Kidney epithelial cell (primary cell): ENCODE measurements around the gene ZNF169. TPM values are rescaled to one million over a fixed set of nuclear protein-coding genes. Genes with fewer than 3 reads are reported as not detected.
"Not testable (repeated sequence)": the region's sequence is repeated elsewhere in the genome, so short reads cannot be mapped to it uniquely, and the experiment has no call there.

Source experiments
- DNase-seq: peaks from one replicate; pipeline ENCODE4 v3.0.0-alpha.2; 2010; ENCODE audit warnings: low read depth
- H3K27me3 ChIP-seq: 2 replicates; pipeline ENCODE4 v1.6.0; 2011; ENCODE audit warnings: low read length; ENCODE audit not compliant: control insufficient read depth, insufficient read depth
- H3K36me3 ChIP-seq: 2 replicates; pipeline ENCODE4 v1.5.1; 2011; ENCODE audit warnings: low read length; ENCODE audit not compliant: control insufficient read depth, insufficient read depth
- H3K4me3 ChIP-seq: 2 replicates; pipeline ENCODE4 v1.5.1; 2011; ENCODE audit warnings: low read depth, mild to moderate bottlenecking, control low read depth, low read length
- total RNA-seq: library from RNA; depleted of rRNA; stranded (reverse); fragments of >200 nt; gene quantifications from 2 replicates; pipeline ENCODE4 v1.2.3, GENCODE V29; 2015
- TF ChIP-seq, protein P1 (sequence below): IDR thresholded peaks from 2 replicates; pipeline ENCODE4 v1.5.1; 2011; ENCODE audit warnings: mild to moderate bottlenecking, moderate library complexity, low read length, control low read depth, inconsistent platforms; ENCODE audit not compliant: insufficient read depth, poor library complexity, severe bottlenecking

The ZNF169 gene
- total RNA-seq, 1 donor from 2014 or later, result 4.9 TPM

DNA sequence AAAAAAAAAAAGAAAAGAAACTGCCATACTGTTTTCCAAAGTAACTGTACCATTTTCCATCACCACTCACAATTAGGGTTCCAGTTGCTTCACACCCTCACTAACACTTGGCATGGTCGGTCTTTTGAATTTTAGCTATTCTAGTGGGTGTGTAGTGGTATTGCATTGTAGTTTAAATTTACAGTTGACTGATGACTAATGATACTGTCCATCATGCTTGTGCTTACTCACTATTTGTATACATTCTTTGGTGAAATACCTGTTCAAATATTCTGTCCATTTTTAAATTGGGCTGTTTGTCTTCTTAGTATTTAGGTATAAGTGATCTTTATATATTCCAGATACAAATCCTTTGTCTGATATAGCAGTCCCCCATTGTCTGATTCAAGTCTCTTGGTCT, 36.2 kb upstream of the ZNF169 start:
- no peaks in the 10 kb centered on the region for H3K36me3 ChIP-seq
- TF ChIP-seq, protein P1, sequence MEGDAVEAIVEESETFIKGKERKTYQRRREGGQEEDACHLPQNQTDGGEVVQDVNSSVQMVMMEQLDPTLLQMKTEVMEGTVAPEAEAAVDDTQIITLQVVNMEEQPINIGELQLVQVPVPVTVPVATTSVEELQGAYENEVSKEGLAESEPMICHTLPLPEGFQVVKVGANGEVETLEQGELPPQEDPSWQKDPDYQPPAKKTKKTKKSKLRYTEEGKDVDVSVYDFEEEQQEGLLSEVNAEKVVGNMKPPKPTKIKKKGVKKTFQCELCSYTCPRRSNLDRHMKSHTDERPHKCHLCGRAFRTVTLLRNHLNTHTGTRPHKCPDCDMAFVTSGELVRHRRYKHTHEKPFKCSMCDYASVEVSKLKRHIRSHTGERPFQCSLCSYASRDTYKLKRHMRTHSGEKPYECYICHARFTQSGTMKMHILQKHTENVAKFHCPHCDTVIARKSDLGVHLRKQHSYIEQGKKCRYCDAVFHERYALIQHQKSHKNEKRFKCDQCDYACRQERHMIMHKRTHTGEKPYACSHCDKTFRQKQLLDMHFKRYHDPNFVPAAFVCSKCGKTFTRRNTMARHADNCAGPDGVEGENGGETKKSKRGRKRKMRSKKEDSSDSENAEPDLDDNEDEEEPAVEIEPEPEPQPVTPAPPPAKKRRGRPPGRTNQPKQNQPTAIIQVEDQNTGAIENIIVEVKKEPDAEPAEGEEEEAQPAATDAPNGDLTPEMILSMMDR, result no peak
- no peaks in the 10 kb centered on the region for H3K27me3 ChIP-seq
- H3K4me3 ChIP-seq, result no peak overlapping the region
- DNase-seq, result no peak

DNA sequence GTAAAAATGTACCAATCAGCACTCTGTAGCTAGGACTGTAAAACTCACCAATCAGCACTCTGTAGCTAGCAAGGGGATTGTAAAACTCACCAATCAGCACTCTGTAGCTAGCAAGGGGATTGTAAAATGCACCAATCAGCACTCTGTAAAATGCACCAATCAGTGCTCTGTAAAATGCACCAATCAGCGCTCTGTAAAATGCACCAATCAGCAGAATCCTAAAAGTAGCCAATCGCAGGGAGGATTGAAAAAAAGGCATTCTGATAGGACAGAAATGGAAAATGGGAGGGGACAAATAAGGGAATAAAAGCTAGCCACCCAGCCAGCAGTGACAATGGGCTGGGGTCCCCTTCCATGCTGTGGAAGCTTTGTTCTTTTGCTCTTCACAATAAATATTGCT, 33.7 kb upstream of the ZNF169 start:
- not testable (repeated sequence) for H3K4me3 ChIP-seq, H3K27me3 ChIP-seq, DNase-seq, H3K36me3 ChIP-seq

DNA sequence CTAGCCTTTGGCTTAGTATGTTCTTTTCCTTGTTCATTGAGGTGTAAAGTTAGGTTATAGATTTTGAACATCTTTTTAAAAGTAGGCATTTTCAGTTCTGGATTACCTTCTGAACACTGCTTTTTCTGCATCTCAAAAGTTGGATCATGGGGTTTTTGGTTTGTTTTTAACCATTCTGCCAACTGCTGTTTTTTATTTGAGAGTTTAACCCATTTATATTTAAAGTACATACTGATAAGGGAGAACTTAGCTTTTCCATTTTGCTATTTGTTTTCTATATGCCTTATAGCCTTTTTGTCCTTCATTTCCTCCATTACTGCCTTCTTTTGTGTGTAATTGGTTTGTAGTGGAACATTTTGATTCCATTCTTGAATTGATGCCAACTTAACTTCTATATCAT, 30.5 kb upstream of the ZNF169 start:
- Histone ChIP-seq H3K36me3 (no peaks in the 10 kb centered on the region), H3K4me3 (no peak overlapping the region), H3K27me3 (no peaks in the 10 kb centered on the region)
- no peak for DNase-seq
- TF ChIP-seq, protein P1, result no peak

DNA sequence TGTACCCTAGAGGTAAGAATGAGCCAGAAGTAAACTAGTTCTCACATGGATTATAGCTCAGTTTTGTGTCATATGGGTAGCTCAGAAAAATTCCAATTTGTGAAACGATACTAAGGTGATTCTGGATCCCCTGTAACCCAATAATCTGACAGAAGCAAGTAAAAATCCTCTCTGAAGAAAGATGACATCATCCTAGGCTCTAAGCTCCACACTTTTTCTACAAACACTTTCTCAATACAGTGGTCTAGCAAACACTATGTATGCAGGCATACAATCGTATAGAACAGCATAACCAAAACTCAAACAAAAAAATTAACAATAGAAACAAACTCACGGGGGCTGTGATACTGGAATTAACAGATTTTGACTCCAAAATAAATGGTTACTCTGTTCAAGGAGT, 26.7 kb upstream of the ZNF169 start:
- no peak for DNase-seq
- TF ChIP-seq, protein P1, result no peak
- H3K36me3 ChIP-seq, result no peaks in the 10 kb centered on the region
- no peak overlapping the region for H3K4me3 ChIP-seq
- H3K27me3 ChIP-seq, result no peaks in the 10 kb centered on the region

DNA sequence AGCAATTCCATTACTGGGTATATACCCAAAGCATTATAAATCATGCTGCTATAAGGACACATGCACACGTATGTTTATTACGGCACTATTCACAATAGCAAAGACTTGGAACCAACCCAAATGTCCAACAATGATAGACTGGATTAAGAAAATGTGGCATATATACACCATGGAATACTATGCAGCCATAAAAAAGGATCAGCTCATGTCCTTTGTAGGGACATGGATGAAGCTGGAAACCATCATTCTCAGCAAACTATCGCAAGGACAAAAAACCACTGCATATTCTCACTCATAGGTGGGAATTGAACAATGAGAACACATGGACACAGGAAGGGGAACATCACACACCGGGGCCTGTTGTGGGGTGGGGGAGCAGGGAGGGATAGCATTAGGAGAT, 18.0 kb upstream of the ZNF169 start:
- not testable (repeated sequence) for DNase-seq, H3K4me3 ChIP-seq, H3K27me3 ChIP-seq, H3K36me3 ChIP-seq

DNA sequence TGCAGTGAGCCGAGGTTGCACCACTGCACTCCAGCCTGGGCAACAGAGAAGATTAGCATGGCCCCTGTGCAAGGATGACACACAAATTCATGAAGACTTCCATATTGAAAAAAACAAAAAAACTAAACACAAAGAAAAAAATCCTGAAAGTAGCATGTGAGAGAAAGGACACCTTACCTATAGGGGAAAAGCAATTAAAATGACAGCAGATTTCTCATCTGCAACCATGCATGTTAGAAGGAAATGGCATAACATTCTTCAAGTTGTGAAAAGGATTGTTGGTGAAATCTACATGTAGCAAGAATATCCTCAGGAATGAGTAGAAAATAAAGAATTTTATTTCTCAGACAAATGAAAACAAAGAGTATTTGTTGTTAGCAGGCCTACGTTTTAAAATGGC, 13.4 kb upstream of the ZNF169 start:
- Histone ChIP-seq H3K36me3 (no peaks in the 10 kb centered on the region), H3K4me3 (no peak overlapping the region), H3K27me3 (no peaks in the 10 kb centered on the region)
- TF ChIP-seq, protein P1, result no peak
- no peak for DNase-seq

DNA sequence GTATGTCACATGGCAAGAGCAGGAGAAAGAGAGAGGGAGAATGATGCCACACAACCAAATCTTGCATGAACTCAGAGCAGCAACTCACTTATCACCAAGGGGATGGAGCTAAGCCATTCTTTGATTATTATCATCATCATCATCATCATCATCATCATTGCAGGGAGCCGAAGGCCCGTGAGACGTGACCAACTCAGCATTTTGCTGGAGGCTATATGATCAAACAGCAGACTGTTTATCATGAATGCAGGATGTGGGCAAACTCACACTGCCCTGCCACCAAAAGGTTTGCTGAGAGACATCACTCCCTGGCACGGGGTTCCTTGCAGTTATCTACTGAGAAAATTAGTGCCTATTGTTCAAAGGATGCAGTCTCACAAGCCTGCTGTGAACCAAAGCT, 8.6 kb upstream of the ZNF169 start:
- H3K4me3 ChIP-seq, result no peak overlapping the region
- no peaks in the 10 kb centered on the region for H3K27me3 ChIP-seq
- TF ChIP-seq, protein P1, result no peak
- no peak for DNase-seq
- no peaks in the 10 kb centered on the region for H3K36me3 ChIP-seq
